GM19397 (cell line): ENCODE results near the gene PCTP.

ENCODE experiments used
- ATAC-seq: cut with Tn5 transposase; IDR thresholded peaks from one replicate; pipeline ENCODE4 v1.9.1; 2021; ENCODE audit warnings: mild to moderate bottlenecking, moderate library complexity; ENCODE audit not compliant: unreplicated experiment

Gene PCTP

GRCh38 chr17:55750750-55751657, at the start of gene PCTP:
TSS of gene PCTP (plus strand) at chr17:55751051. CDS start at chr17:55751104, 53 bp downstream.
- peak; percentile 99 for ATAC-seq

- ATAC-seq: no peak
Measured at GRCh38 chr17:55702150-55702549, 48.7 kb upstream of the PCTP start.

GRCh38 chr17:55704401-55704800, 46.5 kb upstream of the PCTP start:
- no peak for ATAC-seq

- no peak for ATAC-seq
Measured at GRCh38 chr17:55705847-55706246, 45.0 kb upstream of the PCTP start.

- no peak for ATAC-seq
Measured at GRCh38 chr17:55706808-55707773, 43.8 kb upstream of the PCTP start.

- ATAC-seq: no peak
Measured at GRCh38 chr17:55708175-55708974, 42.5 kb upstream of the PCTP start.

- ATAC-seq: no peak
Measured at GRCh38 chr17:55709440-55709839, 41.4 kb upstream of the PCTP start.

GRCh38 chr17:55709984-55710383, 40.9 kb upstream of the PCTP start:
- ATAC-seq: no peak

- ATAC-seq: no peak
Measured at GRCh38 chr17:55710410-55710809, 40.4 kb upstream of the PCTP start.

- no peak for ATAC-seq
Measured at GRCh38 chr17:55710829-55711496, 39.9 kb upstream of the PCTP start.

GRCh38 chr17:55717432-55717831, 33.4 kb upstream of the PCTP start:
- ATAC-seq: no peak

GRCh38 chr17:55717898-55718735, 32.7 kb upstream of the PCTP start:
- ATAC-seq: no peak

GRCh38 chr17:55720919-55721836, 29.7 kb upstream of the PCTP start:
- no peak for ATAC-seq

- no peak for ATAC-seq
Measured at GRCh38 chr17:55722016-55722736, 28.7 kb upstream of the PCTP start.

GRCh38 chr17:55722742-55723487, 27.9 kb upstream of the PCTP start, which contains the start of gene TMEM100:
TSS of gene TMEM100 (minus strand) at chr17:55722864. CDS start at chr17:55721070, 1,794 bp downstream.
- no peak for ATAC-seq

GRCh38 chr17:55723488-55723848, 27.4 kb upstream of the PCTP start:
- no peak for ATAC-seq

- no peak for ATAC-seq
Measured at GRCh38 chr17:55726440-55726839, 24.4 kb upstream of the PCTP start.
